ENCODE data around the gene SLC35B2.

GRCh38 chr6:44262467-44263353 lies 5.4 kb upstream of the SLC35B2 start:
- TF ChIP-seq CTCF (IDR thresholded peaks at IDR 0.05; ENCODE audit: borderline replicate concordance, extremely low read depth, low read length, poor library complexity, severe bottlenecking) (no peak), EZH2 (IDR thresholded peaks at IDR 0.05; ENCODE audit: borderline replicate concordance, low read depth, low read length, severe bottlenecking) (no peak)
